Effector memory CD8-positive, alpha-beta T cell (primary cell): ENCODE measurements around the gene SMYD3.

Experiments used
- ATAC-seq: fragments of 150-1000 bp; cut with Tn5 transposase; replicated peaks from 2 replicates; pipeline ENCODE4 v1.10.0; 2021; ENCODE audit warnings: mild to moderate bottlenecking, moderate library complexity
- DNase-seq, 3 experiments: peaks; one replicate each; pipeline ENCODE4 v3.0.0; 2021
- H3K27ac Mint-ChIP-seq, 2 donors: one replicate each; pipeline ENCODE4 v1.8.0; 2022; ENCODE audit warnings: mild to moderate bottlenecking in 2 of 2, mixed read lengths in 2 of 2, moderate library complexity in 2 of 2
- H3K27me3 Mint-ChIP-seq, 2 donors: one replicate each; pipeline ENCODE4 v1.8.0; 2022; ENCODE audit warnings: mixed read lengths in 2 of 2
- H3K36me3 Mint-ChIP-seq: one replicate; pipeline ENCODE4 v1.8.0; 2022; ENCODE audit warnings: mild to moderate bottlenecking, moderate library complexity, mixed read lengths; ENCODE audit not compliant: insufficient read depth
- H3K4me1 Mint-ChIP-seq, 2 donors: one replicate each; pipeline ENCODE4 v1.8.0; 2022; ENCODE audit warnings: low read depth in 2 of 2, mixed read lengths in 2 of 2
- H3K4me3 Mint-ChIP-seq, 2 donors: one replicate each; pipeline ENCODE4 v1.8.0; 2022; ENCODE audit warnings: mild to moderate bottlenecking in 2 of 2, mixed read lengths in 2 of 2, moderate library complexity in 2 of 2
- H3K9me3 Mint-ChIP-seq, 2 donors: one replicate each; pipeline ENCODE4 v1.8.0; 2022; ENCODE audit warnings: mixed read lengths in 2 of 2

Gene SMYD3

GRCh38 chr1:246170574-246171261 is 336.4 kb downstream of the SMYD3 start:
- peaks cover 2% of the 10 kb centered on the region for H3K36me3 Mint-ChIP-seq
- no peaks in the 10 kb centered on the region for H3K27me3 Mint-ChIP-seq
- no peaks in the 10 kb centered on the region for H3K4me1 Mint-ChIP-seq
- DNase-seq (no peak), ATAC-seq (no peak)
- H3K27ac Mint-ChIP-seq = no peak overlapping the region
- H3K4me3 Mint-ChIP-seq = no peak overlapping the region
- H3K9me3 Mint-ChIP-seq = no peaks in the 10 kb centered on the region

- peaks cover 0 to 4% of the 10 kb centered on the region in 2 donors for H3K4me1 Mint-ChIP-seq
- H3K4me3 Mint-ChIP-seq = no peak overlapping the region
- no peak for ATAC-seq
- H3K9me3 Mint-ChIP-seq = no peaks in the 10 kb centered on the region
- no peak overlapping the region for H3K27ac Mint-ChIP-seq
- no peak for DNase-seq
- peaks cover 2% of the 10 kb centered on the region for H3K36me3 Mint-ChIP-seq
- H3K27me3 Mint-ChIP-seq = no peaks in the 10 kb centered on the region
Observed at GRCh38 chr1:246169486-246169885, 337.6 kb downstream of the SMYD3 start.

DNA sequence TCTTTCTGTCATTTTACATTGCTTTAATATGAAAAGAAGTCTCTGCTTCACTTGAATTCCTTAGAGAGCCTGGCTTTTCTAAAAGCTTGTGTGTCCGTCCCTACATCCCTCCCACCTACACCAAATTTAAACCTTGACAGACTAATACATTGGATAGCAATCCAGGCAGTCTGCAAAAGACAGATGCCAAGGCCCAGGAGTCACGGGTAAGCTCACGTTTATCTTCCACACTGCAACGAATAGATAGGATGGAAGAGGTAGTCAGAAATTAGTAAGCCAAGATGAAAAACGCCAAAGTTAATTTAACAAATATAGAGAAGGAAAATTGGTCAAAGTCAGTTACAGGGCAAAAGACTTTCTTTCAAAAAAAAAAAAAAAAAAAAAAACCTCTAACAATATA is 338.1 kb downstream of the SMYD3 start:
- DNase-seq (no peak), ATAC-seq (no peak)
- Mint-ChIP-seq H3K27ac (no peak overlapping the region), H3K27me3 (no peaks in the 10 kb centered on the region), H3K9me3 (no peaks in the 10 kb centered on the region), H3K36me3 (peaks cover 2% of the 10 kb centered on the region), H3K4me3 (no peak overlapping the region), H3K4me1 (peaks cover 0 to 4% of the 10 kb centered on the region in 2 donors)

GRCh38 chr1:246166841-246167240 is 340.2 kb downstream of the SMYD3 start:
- Mint-ChIP-seq H3K4me3 (no peak overlapping the region), H3K36me3 (no peaks in the 10 kb centered on the region), H3K4me1 (peaks cover 0 to 4% of the 10 kb centered on the region in 2 donors), H3K9me3 (no peaks in the 10 kb centered on the region), H3K27ac (no peak overlapping the region), H3K27me3 (no peaks in the 10 kb centered on the region)
- no peak for DNase-seq
- no peak for ATAC-seq

DNA sequence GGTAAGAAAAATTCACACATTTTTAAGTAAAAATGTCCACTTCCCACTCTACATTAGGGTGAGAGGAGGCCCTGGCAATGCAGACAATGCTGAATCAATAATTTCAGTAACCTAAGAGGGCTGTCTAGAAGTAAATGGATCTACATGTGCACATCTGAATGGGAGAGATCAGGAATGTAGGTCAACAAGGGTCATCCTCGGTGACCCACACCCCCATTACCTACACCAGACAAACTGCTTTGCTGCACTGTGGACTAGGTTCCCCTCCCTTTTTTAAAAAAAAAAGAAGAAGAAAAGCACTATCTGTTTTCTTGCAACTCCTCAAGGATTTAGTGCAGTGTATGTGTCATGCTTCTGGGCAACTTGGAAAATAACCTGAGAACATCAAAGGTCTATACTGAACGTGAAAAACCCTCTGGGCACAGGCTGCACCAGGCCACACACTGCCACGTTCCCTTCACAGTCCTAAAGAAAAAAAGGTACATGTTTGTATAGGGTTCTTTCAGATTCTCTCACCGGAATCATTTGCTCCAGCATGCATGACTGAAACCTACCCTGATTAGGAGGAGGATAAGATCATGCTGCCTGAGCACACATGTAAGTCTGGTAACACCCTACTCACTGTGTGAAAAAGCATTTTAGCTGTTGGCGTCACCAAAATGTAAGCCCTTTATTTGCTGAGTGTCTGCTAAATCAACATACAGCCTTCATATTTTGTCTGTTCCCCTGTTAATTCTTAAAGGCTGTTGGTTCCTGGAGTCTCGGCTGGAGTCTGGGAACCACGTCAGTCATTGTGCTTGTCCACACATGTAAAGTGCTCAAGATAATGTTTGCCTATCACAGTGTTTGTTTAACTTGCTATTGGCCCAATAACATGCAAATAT is 341.0 kb downstream of the SMYD3 start:
- DNase-seq (no peak), ATAC-seq (no peak)
- H3K27me3 Mint-ChIP-seq = no peaks in the 10 kb centered on the region
- H3K9me3 Mint-ChIP-seq = no peaks in the 10 kb centered on the region
- peaks cover 0 to 4% of the 10 kb centered on the region in 2 donors for H3K4me1 Mint-ChIP-seq
- peak overlapping the region in 1 of 2 donors; percentile 1 for H3K27ac Mint-ChIP-seq
- H3K36me3 Mint-ChIP-seq = no peaks in the 10 kb centered on the region
- no peak overlapping the region for H3K4me3 Mint-ChIP-seq

GRCh38 chr1:246164764-246165163 is 342.3 kb downstream of the SMYD3 start:
- Mint-ChIP-seq H3K9me3 (no peaks in the 10 kb centered on the region), H3K4me3 (no peak overlapping the region), H3K36me3 (no peaks in the 10 kb centered on the region), H3K27me3 (no peaks in the 10 kb centered on the region), H3K27ac (no peak overlapping the region), H3K4me1 (peaks cover 0 to 4% of the 10 kb centered on the region in 2 donors)
- DNase-seq (no peak), ATAC-seq (no peak)

DNA sequence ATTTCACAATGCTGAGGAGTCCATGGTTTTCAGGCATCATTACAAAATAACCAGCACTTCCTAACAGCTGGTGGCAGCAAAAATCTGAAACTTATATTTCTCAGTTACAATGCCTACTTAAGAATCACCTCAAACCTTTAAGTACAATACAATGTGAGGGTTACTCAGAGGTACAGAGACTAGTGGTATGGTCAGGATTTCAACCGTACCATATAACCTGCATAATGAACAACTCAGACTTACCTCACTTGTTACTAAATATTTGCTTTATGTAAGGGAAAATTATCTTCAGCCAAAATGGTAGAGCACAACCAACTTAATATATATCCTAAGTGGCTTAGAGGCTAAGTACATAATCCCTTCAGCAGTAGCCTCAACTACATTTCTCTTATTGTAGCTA is 344.5 kb downstream of the SMYD3 start:
- no peak for ATAC-seq
- no peaks in the 10 kb centered on the region for H3K9me3 Mint-ChIP-seq

GRCh38 chr1:246161626-246162025 is 345.5 kb downstream of the SMYD3 start:
- Mint-ChIP-seq H3K36me3 (no peaks in the 10 kb centered on the region), H3K4me1 (peaks cover 0 to 4% of the 10 kb centered on the region in 2 donors), H3K27ac (no peak overlapping the region), H3K9me3 (no peaks in the 10 kb centered on the region), H3K27me3 (no peaks in the 10 kb centered on the region), H3K4me3 (no peak overlapping the region)
- DNase-seq = no peak
- no peak for ATAC-seq

More for the DNA sequence above, 344.5 kb downstream of the SMYD3 start:
- no peak overlapping the region for H3K27ac Mint-ChIP-seq
- H3K36me3 Mint-ChIP-seq = no peaks in the 10 kb centered on the region
- H3K27me3 Mint-ChIP-seq = no peaks in the 10 kb centered on the region
- no peak for DNase-seq
- no peak overlapping the region for H3K4me3 Mint-ChIP-seq
- peaks cover 0 to 4% of the 10 kb centered on the region in 2 donors for H3K4me1 Mint-ChIP-seq

DNA sequence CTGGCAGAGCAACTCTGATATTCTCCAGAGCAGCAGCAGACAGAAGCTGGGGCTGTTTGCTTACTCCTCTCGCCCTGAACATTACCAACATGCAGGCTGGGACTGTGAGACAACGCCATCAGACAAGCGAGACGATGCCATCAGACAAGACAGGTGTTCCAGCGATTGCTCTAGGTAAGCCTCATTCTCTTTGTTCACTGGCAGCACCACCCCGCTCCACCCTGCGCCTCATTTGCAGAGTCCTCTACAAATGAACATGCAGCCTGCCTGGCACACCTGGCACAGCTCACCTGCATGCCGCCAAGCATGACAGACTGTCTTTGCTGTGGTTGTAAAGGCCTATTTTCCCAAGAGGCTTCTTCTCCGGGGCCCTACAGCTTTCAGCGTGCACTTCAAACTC is 346.2 kb downstream of the SMYD3 start:
- ATAC-seq (no peak), DNase-seq (no peak)
- Mint-ChIP-seq H3K4me3 (no peak overlapping the region), H3K27me3 (no peaks in the 10 kb centered on the region), H3K36me3 (no peaks in the 10 kb centered on the region), H3K9me3 (no peaks in the 10 kb centered on the region), H3K27ac (no peak overlapping the region), H3K4me1 (peaks cover 0 to 4% of the 10 kb centered on the region in 2 donors)

DNA sequence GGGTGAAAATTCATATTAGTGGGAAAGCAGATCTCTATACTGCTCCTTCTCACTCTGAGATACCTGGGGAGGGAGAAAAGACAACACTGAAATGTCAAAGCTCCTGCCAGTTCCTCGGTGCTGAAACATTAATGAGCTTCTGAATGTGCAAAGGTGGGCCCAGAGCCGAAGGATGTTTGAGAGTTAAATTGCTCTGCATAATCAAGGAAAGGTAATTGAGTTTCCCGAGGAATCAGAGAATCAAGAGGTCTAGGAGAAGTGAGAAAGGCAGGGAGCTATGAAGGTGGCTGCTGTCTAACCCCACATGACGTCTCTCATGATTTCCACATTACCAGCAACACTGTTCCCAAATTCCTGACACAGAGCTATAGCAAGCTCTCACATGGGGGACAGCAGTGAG is 346.7 kb downstream of the SMYD3 start:
- no peak overlapping the region for H3K4me3 Mint-ChIP-seq
- no peak overlapping the region for H3K27ac Mint-ChIP-seq
- no peak for ATAC-seq

DNA sequence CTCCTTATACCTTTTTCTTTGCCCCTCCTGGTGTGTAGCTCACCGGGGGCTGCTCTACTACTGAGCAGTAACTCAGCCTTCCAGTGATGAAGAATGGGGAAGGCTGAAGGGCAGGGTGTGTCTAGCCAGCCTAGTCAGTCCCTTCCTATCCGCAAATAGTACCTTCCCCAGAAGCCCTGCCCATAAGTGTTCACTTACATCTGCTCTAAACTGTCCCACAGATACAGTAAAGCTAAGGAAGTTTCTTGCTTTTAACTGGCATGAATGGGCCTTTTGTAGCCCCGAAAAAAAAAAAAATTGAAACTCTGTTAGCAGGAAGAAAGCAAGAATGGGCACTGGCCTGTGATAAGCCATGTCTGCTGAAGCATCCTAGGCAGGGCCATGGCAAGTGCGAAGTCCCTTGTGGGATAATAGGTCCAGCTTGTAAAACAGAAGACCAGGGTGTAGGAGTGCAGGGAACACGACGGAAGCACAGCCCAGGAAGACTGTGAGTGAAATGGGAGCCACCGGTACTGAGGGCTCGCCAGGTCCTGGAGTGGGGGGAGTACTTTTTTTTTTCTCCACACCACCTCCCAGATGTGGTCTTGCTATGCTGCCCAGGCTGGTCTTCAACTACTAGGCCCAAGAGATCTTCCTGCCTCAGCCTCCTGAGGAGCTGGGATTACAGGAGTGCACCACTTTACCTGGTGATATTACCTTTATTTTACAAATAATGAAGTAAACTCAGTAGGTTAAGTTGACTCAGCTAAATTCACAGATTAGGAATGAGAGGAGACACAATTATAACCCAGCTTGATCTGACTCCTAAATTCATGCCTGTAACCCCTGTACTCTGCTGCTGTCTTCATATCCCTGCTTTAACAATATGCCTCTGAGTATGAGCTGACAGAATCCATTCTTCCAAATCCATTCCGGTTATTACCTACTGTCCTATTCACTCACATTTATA is 347.5 kb downstream of the SMYD3 start:
- Mint-ChIP-seq H3K27me3 (no peaks in the 10 kb centered on the region), H3K27ac (no peak overlapping the region), H3K36me3 (no peaks in the 10 kb centered on the region), H3K9me3 (no peaks in the 10 kb centered on the region), H3K4me3 (no peak overlapping the region), H3K4me1 (peaks cover 0 to 1% of the 10 kb centered on the region in 2 donors)
- ATAC-seq = no peak
- no peak for DNase-seq

More for the DNA sequence above, 346.7 kb downstream of the SMYD3 start:
- peaks cover 0 to 4% of the 10 kb centered on the region in 2 donors for H3K4me1 Mint-ChIP-seq
- H3K9me3 Mint-ChIP-seq = no peaks in the 10 kb centered on the region
- no peak for DNase-seq
- H3K36me3 Mint-ChIP-seq = no peaks in the 10 kb centered on the region
- no peaks in the 10 kb centered on the region for H3K27me3 Mint-ChIP-seq

- Mint-ChIP-seq H3K4me1 (no peaks in the 10 kb centered on the region), H3K9me3 (no peaks in the 10 kb centered on the region), H3K36me3 (no peaks in the 10 kb centered on the region), H3K27me3 (no peaks in the 10 kb centered on the region), H3K27ac (no peak overlapping the region), H3K4me3 (no peak overlapping the region)
- no peak for DNase-seq
- ATAC-seq = no peak
Observed at GRCh38 chr1:246158131-246158530, 348.9 kb downstream of the SMYD3 start.

DNA sequence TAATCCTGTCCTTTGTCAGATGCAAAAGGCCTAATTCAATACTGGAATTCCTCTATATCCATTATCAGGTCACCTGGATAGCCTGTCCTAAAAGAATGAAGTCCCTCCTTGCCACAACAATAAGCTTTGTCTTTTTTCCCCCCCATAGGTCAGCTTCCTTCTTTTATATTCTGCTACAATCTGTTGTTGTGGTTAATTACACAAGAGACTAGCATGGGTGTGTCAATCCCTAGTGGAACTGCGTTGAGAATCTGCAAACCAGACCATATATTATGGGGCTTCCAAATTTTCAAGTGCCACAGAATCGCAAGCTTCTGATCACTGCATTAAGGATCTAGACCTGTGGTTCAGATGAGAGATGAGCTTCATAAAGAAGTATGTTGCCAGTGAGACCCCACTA is 349.6 kb downstream of the SMYD3 start:
- H3K27me3 Mint-ChIP-seq = no peaks in the 10 kb centered on the region
- ATAC-seq (no peak), DNase-seq (no peak)
- no peaks in the 10 kb centered on the region for H3K36me3 Mint-ChIP-seq
- no peak overlapping the region for H3K27ac Mint-ChIP-seq
- H3K9me3 Mint-ChIP-seq = no peaks in the 10 kb centered on the region
- no peak overlapping the region for H3K4me3 Mint-ChIP-seq
- no peaks in the 10 kb centered on the region for H3K4me1 Mint-ChIP-seq
